Body of pancreas (tissue), 4 donors: ENCODE measurements around the gene HNRNPF. TPM values are rescaled to one million over a fixed set of nuclear protein-coding genes. Genes with fewer than 3 reads are reported as not detected.
"Not testable (repeated sequence)": the region's sequence is repeated elsewhere in the genome, so short reads cannot be mapped to it uniquely, and the experiment has no call there.

Experiments
- ATAC-seq: fragments of 150-250 bp; one replicate; pipeline ENCODE4 v1.9.1; 2016
- DNase-seq, 4 donors: peaks; one replicate each; pipeline ENCODE4 v3.0.0-alpha.2; 2019
- H3K27ac ChIP-seq, 4 donors: fragments of 200-600 bp; sonication (generic); 1 replicate in 3 of 4; 2 replicates in 1 of 4; pipeline versions ENCODE4 v1.5.1 to v1.6.1; 2016 to 2019; ENCODE audit warnings: mild to moderate bottlenecking in 1 of 4, mixed read lengths in 1 of 4, moderate library complexity in 1 of 4
- H3K27me3 ChIP-seq, 2 donors: fragments of 200-600 bp; sonication (generic); one replicate each; pipeline ENCODE4 v1.6.0; 2016; ENCODE audit warnings: mild to moderate bottlenecking in 1 of 2
- H3K36me3 ChIP-seq, 2 donors: fragments of 200-600 bp; sonication (generic); replicated peaks in 1 of 2; 2 replicates each; pipeline ENCODE4 v1.5.1; 2016; ENCODE audit warnings: low read depth in 2 of 2; ENCODE audit not compliant: insufficient read depth in 1 of 2
- H3K4me1 ChIP-seq: fragments of 200-600 bp; sonication (generic); one replicate; pipeline ENCODE4 v1.6.0; 2016
- H3K4me3 ChIP-seq, 2 donors: fragments of 200-600 bp; sonication (generic); 1 replicate in 1 of 2; 2 replicates in 1 of 2; pipeline ENCODE4 v1.5.1; 2016 to 2019
- H3K9me3 ChIP-seq, 3 donors: fragments of 200-600 bp; sonication (generic); 1 replicate in 2 of 3; 2 replicates in 1 of 3; pipeline ENCODE4 v1.5.1; 2016
- CTCF ChIP-seq, 7 experiments: fragments of 450-650 bp in 4 of 7; fragments of 200-600 bp in 3 of 7; sonication (generic) in 3 of 7; IDR thresholded peaks; one replicate each; pipeline ENCODE4 v1.5.1; 2016 to 2019; ENCODE audit warnings: antibody characterized with exemption in 7 of 7
- POLR2A ChIP-seq, 3 donors: fragments of 450-650 bp; IDR thresholded peaks; one replicate each; pipeline ENCODE4 v1.6.1; 2016; ENCODE audit warnings: antibody characterized with exemption in 3 of 3, mild to moderate bottlenecking in 2 of 3
- WGBS, 2 donors: methylation state at CpG; one replicate each; pipeline ENCODE4 v1.1.5; 2017; 5-methylcytosine and 5-hydroxymethylcytosine counted together
- intact Hi-C: fragments of 100-400 bp; cut with DNase I; formaldehyde crosslinking; loops from one replicate; pipeline ENCODE4 v1.15.1; 2023
- total RNA-seq, 2 donors: library from RNA; depleted of rRNA; stranded (reverse); fragments of >200 nt; gene quantifications; one replicate each; pipeline ENCODE4 v1.1.0, GENCODE V29; 2016

The HNRNPF gene
- total RNA-seq, 2 donors from 2014 or later = 33.6 to 80.9 TPM

DNA sequence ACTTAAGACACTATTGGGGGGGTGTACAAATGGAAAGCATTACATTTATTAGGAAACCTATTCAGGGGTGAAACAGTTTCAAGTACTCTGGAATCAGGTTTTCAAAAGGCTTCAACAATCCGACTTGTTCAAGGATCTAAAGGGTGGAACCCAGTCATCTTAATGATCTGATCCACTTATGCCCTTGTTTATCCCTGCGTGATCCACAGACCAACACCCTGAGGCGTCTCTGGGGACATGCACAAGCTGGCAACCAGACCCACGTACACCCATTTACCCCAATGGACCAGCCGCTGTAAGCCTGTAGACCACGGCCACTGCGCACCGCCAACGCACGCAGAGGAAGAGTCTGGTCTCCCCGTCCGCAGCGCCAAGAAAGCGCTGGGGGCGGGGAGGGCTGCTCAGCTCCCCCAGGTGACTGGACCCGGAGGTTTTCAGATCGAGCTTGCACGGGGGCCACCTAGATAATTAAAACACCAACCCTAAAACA lies 13.4 kb downstream of the HNRNPF start:
- peak in 1 of 4 donors; percentile 22 for DNase-seq
- peak overlapping the region in 1 of 2 donors; percentile 46 for H3K4me3 ChIP-seq
- H3K27me3 ChIP-seq = no peaks in the 10 kb centered on the region
- peaks cover 51% of the 10 kb centered on the region for H3K4me1 ChIP-seq
- no peaks in the 10 kb centered on the region for H3K9me3 ChIP-seq
- TF ChIP-seq POLR2A (IDR thresholded peaks at IDR 0.05) = no peak
- ATAC-seq = no peak
- H3K27ac ChIP-seq = peak overlapping the region; percentile 94 to 99 (median 98)
- intact Hi-C loops = no loop called here
- WGBS, 2 donors = 12 to 18% methylated on average over 4 to 18 of the region's 18 CpGs
- peaks cover 7 to 17% of the 10 kb centered on the region in 2 donors for H3K36me3 ChIP-seq

- ATAC-seq = no peak
- Histone ChIP-seq H3K36me3 (peaks cover 7 to 20% of the 10 kb centered on the region in 2 donors), H3K27me3 (no peaks in the 10 kb centered on the region), H3K4me3 (no peak overlapping the region), H3K9me3 (no peaks in the 10 kb centered on the region), H3K27ac (no peak overlapping the region), H3K4me1 (peaks cover 46% of the 10 kb centered on the region)
- intact Hi-C loops = no loop called here
- WGBS, 2 donors = 80 to 86% methylated on average over 6 of the region's 6 CpGs
- no peak for DNase-seq
- TF ChIP-seq CTCF (IDR thresholded peaks at IDR 0.05) = no peak
- TF ChIP-seq POLR2A (IDR thresholded peaks at IDR 0.05) = no peak
These were observed 14.1 kb downstream of the HNRNPF start for GRCh38 chr10:43394868-43395267.

DNA sequence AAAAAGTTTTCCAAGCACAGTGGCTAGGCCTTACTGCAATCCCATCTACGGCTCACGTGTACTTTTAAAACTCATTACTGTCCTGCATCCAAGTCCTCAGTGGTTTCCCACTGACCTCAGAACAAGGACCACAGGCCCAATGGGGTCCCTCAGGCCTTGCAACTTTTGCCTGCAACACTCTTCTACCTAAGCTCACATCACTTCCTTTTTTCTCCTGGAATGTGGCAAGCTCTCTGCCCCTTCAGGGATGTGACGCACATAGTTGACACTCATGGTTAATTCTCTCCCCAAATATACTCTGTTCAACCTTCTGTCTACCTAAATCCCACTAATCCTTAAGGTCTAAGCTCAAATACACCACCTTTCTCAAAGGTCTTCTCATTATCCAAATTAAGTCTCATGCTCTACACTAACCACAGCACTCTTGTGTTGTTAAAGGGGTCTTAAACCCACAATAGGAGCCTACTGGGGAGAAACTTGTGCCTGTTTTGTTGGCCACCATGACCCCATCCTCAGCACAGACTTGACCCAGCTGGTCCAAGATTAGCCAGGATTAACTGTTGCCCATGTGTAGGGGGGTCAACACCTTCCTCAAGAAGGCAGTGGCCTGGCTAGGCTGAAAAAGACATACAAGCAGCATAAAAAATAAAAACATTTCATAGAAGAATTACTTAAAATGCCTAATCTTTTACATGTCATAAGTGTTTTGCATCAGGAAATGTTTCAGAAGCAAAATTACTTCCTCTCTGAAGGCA lies 15.2 kb downstream of the HNRNPF start:
- H3K9me3 ChIP-seq = no peaks in the 10 kb centered on the region
- no peak for ATAC-seq
- peaks cover 35% of the 10 kb centered on the region for H3K4me1 ChIP-seq
- TF ChIP-seq POLR2A (IDR thresholded peaks at IDR 0.05) = no peak
- no peak for TF ChIP-seq CTCF (IDR thresholded peaks at IDR 0.05)
- H3K4me3 ChIP-seq = no peak overlapping the region
- H3K27me3 ChIP-seq = no peaks in the 10 kb centered on the region
- peaks cover 7 to 25% of the 10 kb centered on the region in 2 donors for H3K36me3 ChIP-seq
- 71 to 95% methylated on average over 3 of the region's 3 CpGs for WGBS, 2 donors
- intact Hi-C loops = no loop called here
- no peak for DNase-seq
- peak overlapping the region in 1 of 4 donors; percentile 10 for H3K27ac ChIP-seq

- H3K27ac ChIP-seq, intact Hi-C loops, ATAC-seq, DNase-seq, H3K9me3 ChIP-seq, H3K27me3 ChIP-seq, H3K4me3 ChIP-seq: not testable (repeated sequence)
- Histone ChIP-seq H3K36me3 (peaks cover 7 to 31% of the 10 kb centered on the region in 2 donors), H3K4me1 (peaks cover 29% of the 10 kb centered on the region)
- 96 to 97% methylated on average over 11 of the region's 11 CpGs for WGBS, 2 donors
These were observed 15.8 kb downstream of the HNRNPF start for GRCh38 chr10:43393186-43393585.

- H3K4me3 ChIP-seq = no peak overlapping the region
- intact Hi-C loops = no loop called here
- H3K4me1 ChIP-seq = peaks cover 24% of the 10 kb centered on the region
- H3K9me3 ChIP-seq = no peaks in the 10 kb centered on the region
- DNase-seq (no peak), ATAC-seq (no peak)
- peaks cover 7 to 32% of the 10 kb centered on the region in 2 donors for H3K36me3 ChIP-seq
- no peak for TF ChIP-seq POLR2A (IDR thresholded peaks at IDR 0.05)
- no peak for TF ChIP-seq CTCF (IDR thresholded peaks at IDR 0.05)
- no peaks in the 10 kb centered on the region for H3K27me3 ChIP-seq
- WGBS, 2 donors = 81 to 83% methylated on average over 3 of the region's 3 CpGs
- H3K27ac ChIP-seq = no peak overlapping the region
These were observed 16.2 kb downstream of the HNRNPF start for GRCh38 chr10:43392748-43393147.
